Left lung (tissue), 14 donors: ENCODE results near the gene CENPQ. TPM values are rescaled to one million over a fixed set of nuclear protein-coding genes. Genes with fewer than 3 reads are reported as not detected.

ENCODE experiments used
- ATAC-seq: fragments of 200-7000 bp; cut with Tn5 transposase; one replicate; pipeline ENCODE4 v1.9.1; 2020; ENCODE audit warnings: moderate library complexity
- DNase-seq, 4 donors: peaks; one replicate each; pipeline ENCODE4 v3.0.0-alpha.2; 2013 to 2020
- H3K27ac ChIP-seq, 2 donors: fragments of 200-600 bp; sonication (generic) in 1 of 2; one replicate each; pipeline versions ENCODE4 v1.5.0 to v1.8.0; 2020 to 2021
- H3K27me3 ChIP-seq, 2 donors: fragments of 200-600 bp; sonication (generic) in 1 of 2; one replicate each; pipeline versions ENCODE4 v1.5.0 to v1.8.0; 2020 to 2021
- H3K36me3 ChIP-seq, 2 donors: fragments of 200-600 bp; sonication (generic) in 1 of 2; one replicate each; pipeline versions ENCODE4 v1.5.0 to v1.8.0; 2020 to 2021
- H3K4me1 ChIP-seq, 2 donors: fragments of 200-600 bp; one replicate each; pipeline ENCODE4 v1.8.0; 2021
- H3K4me3 ChIP-seq, 2 donors: fragments of 200-600 bp; sonication (generic) in 1 of 2; one replicate each; pipeline versions ENCODE4 v1.5.0 to v1.8.0; 2020 to 2021; ENCODE audit warnings: mild to moderate bottlenecking in 1 of 2
- H3K9me3 ChIP-seq, 2 donors: fragments of 200-600 bp; sonication (generic) in 1 of 2; one replicate each; pipeline versions ENCODE4 v1.5.0 to v1.8.0; 2020 to 2021
- intact Hi-C, 2 donors: fragments of 100-400 bp; cut with DNase I; formaldehyde crosslinking; loops; one replicate each; pipeline versions ENCODE4 v1.11.2 to v1.14.2; 2022
- long read RNA-seq, 12 donors: library from polyadenylated mRNA in 2 of 12; unstranded in 2 of 12; transcript quantifications; one replicate each; pipeline ENCODE4 v2.0.0 and lab custom pipeline, GENCODE V29; 2019 to 2026
- polyA plus RNA-seq, 6 donors: library from polyadenylated mRNA; unstranded; fragments of 120-200 nt; gene quantifications; one replicate each; pipeline ENCODE4 v1.2.1, GENCODE V29; 2013; ENCODE audit not compliant: insufficient read length in 6 of 6
- total RNA-seq, 2 donors: library from RNA; stranded (reverse); fragmentation: NEBNext Ultra II Directional; extraction: Animal tissue kit (Norgen Biotek cat#: 25700); gene quantifications; one replicate each; pipeline ENCODE4 v1.2.1, GENCODE V29; 2021
- TF ChIP-seq, protein P1 (sequence below), 2 donors: fragments of 200-600 bp; sonication (generic) in 1 of 2; IDR thresholded peaks; one replicate each; pipeline versions ENCODE4 v1.5.0 to v1.8.0; 2021; ENCODE audit warnings: antibody characterized with exemption in 2 of 2
- donor health status: DM: no; HTN: yes; CAD: no.
- donor health status: DM: no; HTN: no; CAD: no.

The CENPQ gene, protein sequence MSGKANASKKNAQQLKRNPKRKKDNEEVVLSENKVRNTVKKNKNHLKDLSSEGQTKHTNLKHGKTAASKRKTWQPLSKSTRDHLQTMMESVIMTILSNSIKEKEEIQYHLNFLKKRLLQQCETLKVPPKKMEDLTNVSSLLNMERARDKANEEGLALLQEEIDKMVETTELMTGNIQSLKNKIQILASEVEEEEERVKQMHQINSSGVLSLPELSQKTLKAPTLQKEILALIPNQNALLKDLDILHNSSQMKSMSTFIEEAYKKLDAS
- total RNA-seq = 1 to 10 TPM; 3.8 to 7.1 TPM
- 10 to 100 TPM in 5 of 6 donors, 1 to 10 TPM in 1; 9.0 to 18.3 (median 13.3) TPM for polyA plus RNA-seq
- long read RNA-seq, donor 1, partial matches to known transcripts = 0 of 1 reads
- long read RNA-seq, donor 1, other reads (novel, unspliced or antisense) = 0 of 1 reads
- long read RNA-seq, donor 2, partial matches to known transcripts = 0 of 2 reads
- long read RNA-seq, donor 2, other reads (novel, unspliced or antisense) = 0 of 2 reads
- long read RNA-seq, donor 3, partial matches to known transcripts = 0 of 6 reads
- long read RNA-seq, donor 3, other reads (novel, unspliced or antisense) = 5 of 6 reads
- long read RNA-seq, donor 4, partial matches to known transcripts = 3 of 4 reads
- long read RNA-seq, donor 4, other reads (novel, unspliced or antisense) = 1 of 4 reads
- long read RNA-seq, donor 5, partial matches to known transcripts = 0 of 1 reads
- long read RNA-seq, donor 5, other reads (novel, unspliced or antisense) = 0 of 1 reads
- long read RNA-seq, donor 6, partial matches to known transcripts = 0 of 3 reads
- long read RNA-seq, donor 6, other reads (novel, unspliced or antisense) = 0 of 3 reads
- long read RNA-seq, donor 7, partial matches to known transcripts = 0 of 2 reads
- long read RNA-seq, donor 7, other reads (novel, unspliced or antisense) = 0 of 2 reads
- long read RNA-seq, donor 8 = 0 reads
- long read RNA-seq, donor 9 = 0 reads
- long read RNA-seq, donor 10 = 0 reads
- long read RNA-seq, donor 11, partial matches to known transcripts = 0 of 2 reads
- long read RNA-seq, donor 11, other reads (novel, unspliced or antisense) = 0 of 2 reads
- long read RNA-seq, donor 12 = 0 reads

DNA sequence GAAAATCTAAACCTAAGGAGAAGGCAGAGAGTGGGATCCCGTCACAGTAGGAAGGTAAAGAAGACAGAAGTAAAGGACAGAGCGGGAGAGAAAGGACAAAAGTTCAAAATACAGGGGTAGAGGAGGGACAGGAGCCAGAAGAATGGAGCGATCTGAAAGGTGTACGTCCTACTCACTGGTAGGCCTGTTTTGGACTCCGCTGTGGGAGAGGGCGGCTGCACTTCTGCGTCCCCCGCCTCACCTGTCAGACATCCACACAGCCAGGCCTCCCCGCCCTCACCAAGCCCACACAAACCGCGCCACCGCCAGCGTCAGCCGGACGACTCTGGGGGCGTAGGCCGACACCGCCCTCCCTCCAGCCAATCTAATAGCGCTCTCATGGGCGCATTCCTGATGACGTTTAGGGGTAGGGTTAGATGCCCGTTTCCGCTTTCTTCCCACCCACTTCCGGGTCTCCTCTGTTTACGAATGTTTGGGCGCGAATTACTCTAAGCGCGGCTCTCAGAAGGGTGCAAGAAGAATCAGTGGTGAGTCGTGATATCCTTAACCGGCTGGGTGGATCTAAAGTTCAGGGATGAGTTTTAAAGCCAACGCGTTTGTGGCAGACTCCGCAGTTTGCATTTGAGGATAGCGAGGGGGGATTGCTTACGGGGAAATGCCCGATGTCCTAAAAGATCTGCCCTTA is at the start of gene CENPQ, which contains the start of gene MMUT:
TSS of gene CENPQ (plus strand) at position 444 of the 685 bp plus-strand sequence. CDS start 6,807 bp downstream, outside the sequence.
TSS of gene MMUT (minus strand) at position 327 of the 685 bp plus-strand sequence. CDS start 3,787 bp downstream, outside the sequence.
- TF ChIP-seq, protein P1, sequence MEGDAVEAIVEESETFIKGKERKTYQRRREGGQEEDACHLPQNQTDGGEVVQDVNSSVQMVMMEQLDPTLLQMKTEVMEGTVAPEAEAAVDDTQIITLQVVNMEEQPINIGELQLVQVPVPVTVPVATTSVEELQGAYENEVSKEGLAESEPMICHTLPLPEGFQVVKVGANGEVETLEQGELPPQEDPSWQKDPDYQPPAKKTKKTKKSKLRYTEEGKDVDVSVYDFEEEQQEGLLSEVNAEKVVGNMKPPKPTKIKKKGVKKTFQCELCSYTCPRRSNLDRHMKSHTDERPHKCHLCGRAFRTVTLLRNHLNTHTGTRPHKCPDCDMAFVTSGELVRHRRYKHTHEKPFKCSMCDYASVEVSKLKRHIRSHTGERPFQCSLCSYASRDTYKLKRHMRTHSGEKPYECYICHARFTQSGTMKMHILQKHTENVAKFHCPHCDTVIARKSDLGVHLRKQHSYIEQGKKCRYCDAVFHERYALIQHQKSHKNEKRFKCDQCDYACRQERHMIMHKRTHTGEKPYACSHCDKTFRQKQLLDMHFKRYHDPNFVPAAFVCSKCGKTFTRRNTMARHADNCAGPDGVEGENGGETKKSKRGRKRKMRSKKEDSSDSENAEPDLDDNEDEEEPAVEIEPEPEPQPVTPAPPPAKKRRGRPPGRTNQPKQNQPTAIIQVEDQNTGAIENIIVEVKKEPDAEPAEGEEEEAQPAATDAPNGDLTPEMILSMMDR (IDR thresholded peaks at IDR 0.05) = no peak
- peak; percentile 100 for ATAC-seq
- H3K27ac ChIP-seq = peak within 1 kb of the TSS; percentile 63 to 78

GRCh38 chr6:49415358-49415757 is 47.8 kb upstream of the CENPQ start:
- ATAC-seq (no peak), DNase-seq (no peak)
- Histone ChIP-seq H3K9me3 (no peaks in the 10 kb centered on the region), H3K27me3 (no peaks in the 10 kb centered on the region), H3K4me3 (no peak overlapping the region), H3K4me1 (no peaks in the 10 kb centered on the region), H3K36me3 (no peaks in the 10 kb centered on the region), H3K27ac (no peak overlapping the region)
- TF ChIP-seq, protein P1 (IDR thresholded peaks at IDR 0.05) = no peak
- intact Hi-C loops = no loop called here

More for the DNA sequence above, at the start of gene CENPQ, which contains the start of gene MMUT:
- peaks cover 0 to 8% of the 10 kb centered on the region in 2 donors for H3K36me3 ChIP-seq
- H3K9me3 ChIP-seq = no peaks in the 10 kb centered on the region
- DNase-seq = peak; percentile 93 to 97 (median 95)
- H3K4me1 ChIP-seq = peaks cover 7 to 45% of the 10 kb centered on the region in 2 donors
- H3K4me3 ChIP-seq = peak within 1 kb of the TSS; percentile 68
- intact Hi-C loops = no loop called here
- H3K27me3 ChIP-seq = no peaks in the 10 kb centered on the region

- Histone ChIP-seq H3K4me1 (no peaks in the 10 kb centered on the region), H3K4me3 (no peak overlapping the region), H3K36me3 (no peaks in the 10 kb centered on the region), H3K9me3 (no peaks in the 10 kb centered on the region), H3K27me3 (no peaks in the 10 kb centered on the region), H3K27ac (no peak overlapping the region)
- DNase-seq (no peak), ATAC-seq (no peak)
- intact Hi-C loops = no loop called here
- TF ChIP-seq, protein P1 (IDR thresholded peaks at IDR 0.05) = no peak
Measured at GRCh38 chr6:49416195-49416594, 47.0 kb upstream of the CENPQ start.

DNA sequence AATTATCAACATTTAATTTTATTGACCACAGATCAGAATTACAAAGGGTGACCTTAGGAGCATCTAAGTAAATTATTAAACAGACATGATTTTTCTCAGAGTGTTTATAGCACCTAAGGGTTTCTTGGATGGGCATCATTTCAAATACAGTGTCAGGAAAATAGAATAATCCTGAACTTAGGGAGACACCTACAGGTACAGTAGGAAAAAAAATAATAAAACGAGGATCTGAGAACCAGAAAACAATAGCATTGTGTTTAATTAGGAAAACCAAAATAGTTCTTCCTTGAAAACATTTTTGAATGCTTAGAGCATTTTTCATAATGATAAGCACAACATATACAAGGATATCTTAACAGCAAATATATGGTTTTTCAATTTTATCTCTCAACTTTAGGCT is 39.4 kb upstream of the CENPQ start:
- H3K27me3 ChIP-seq = no peaks in the 10 kb centered on the region
- no peaks in the 10 kb centered on the region for H3K9me3 ChIP-seq
- H3K36me3 ChIP-seq = no peaks in the 10 kb centered on the region
- H3K4me1 ChIP-seq = no peaks in the 10 kb centered on the region
- ATAC-seq = no peak
- no peak for DNase-seq
- TF ChIP-seq, protein P1 (IDR thresholded peaks at IDR 0.05) = no peak
- no peak overlapping the region for H3K27ac ChIP-seq
- intact Hi-C loops = no loop called here
- H3K4me3 ChIP-seq = no peak overlapping the region
